GM12873 (cell line): ENCODE measurements around the gene MBOAT1.

Experiments
- CTCF ChIP-seq: IDR thresholded peaks from 2 replicates; pipeline ENCODE4 v1.5.1; 2012; ENCODE audit warnings: low read depth, mild to moderate bottlenecking, moderate library complexity, low read length, control low read depth; ENCODE audit not compliant: insufficient read depth; ENCODE audit errors: missing control alignments

The MBOAT1 gene

GRCh38 chr6:20162515-20162914 is 49.8 kb downstream of the MBOAT1 start:
- no peak for TF ChIP-seq CTCF

- no peak for TF ChIP-seq CTCF
Observed at GRCh38 chr6:20160541-20161283, 51.6 kb downstream of the MBOAT1 start.

GRCh38 chr6:20159781-20160540 is 52.3 kb downstream of the MBOAT1 start:
- no peak for TF ChIP-seq CTCF

GRCh38 chr6:20159098-20159497 is 53.2 kb downstream of the MBOAT1 start:
- TF ChIP-seq CTCF = no peak

GRCh38 chr6:20158676-20159075 is 53.6 kb downstream of the MBOAT1 start:
- no peak for TF ChIP-seq CTCF

GRCh38 chr6:20156824-20157223 is 55.4 kb downstream of the MBOAT1 start:
- TF ChIP-seq CTCF = no peak

GRCh38 chr6:20154753-20155152 is 57.5 kb downstream of the MBOAT1 start:
- TF ChIP-seq CTCF = no peak
